C4-2B (cell line): ENCODE results near the gene HACD1.

Source experiments
- H3K27ac ChIP-seq: fragments of 450-650 bp; 2 replicates; pipeline ENCODE4 v1.5.1; 2017
- ZFX ChIP-seq: fragments of 450-650 bp; IDR thresholded peaks from 2 replicates; pipeline ENCODE4 v1.6.1; 2017
- TF ChIP-seq, protein P1 (sequence below): fragments of 450-650 bp; conservative IDR thresholded peaks from 2 replicates; pipeline ENCODE4 v1.5.1; 2017; ENCODE audit warnings: mild to moderate bottlenecking

The HACD1 gene

DNA sequence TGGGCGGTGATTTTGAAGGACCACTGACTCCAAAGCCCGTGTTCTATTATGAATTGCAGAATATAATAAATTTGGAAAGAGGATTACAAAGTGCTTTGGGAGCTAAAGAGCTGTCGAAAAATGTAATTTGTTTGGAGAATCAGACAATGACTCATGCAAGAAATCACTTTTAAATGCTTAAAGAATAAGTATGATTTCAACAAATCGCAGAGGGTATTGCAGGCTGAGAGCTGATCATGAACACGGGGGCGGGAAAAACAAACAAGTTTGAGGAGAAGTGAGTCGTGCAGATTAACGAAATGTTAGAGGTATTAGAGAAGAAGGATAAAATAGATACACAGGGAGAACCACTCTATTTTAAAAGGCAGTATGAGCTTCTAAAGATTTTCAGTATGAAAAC is 4.9 kb upstream of the HACD1 start:
- no peak for TF ChIP-seq ZFX
- TF ChIP-seq, protein P1, sequence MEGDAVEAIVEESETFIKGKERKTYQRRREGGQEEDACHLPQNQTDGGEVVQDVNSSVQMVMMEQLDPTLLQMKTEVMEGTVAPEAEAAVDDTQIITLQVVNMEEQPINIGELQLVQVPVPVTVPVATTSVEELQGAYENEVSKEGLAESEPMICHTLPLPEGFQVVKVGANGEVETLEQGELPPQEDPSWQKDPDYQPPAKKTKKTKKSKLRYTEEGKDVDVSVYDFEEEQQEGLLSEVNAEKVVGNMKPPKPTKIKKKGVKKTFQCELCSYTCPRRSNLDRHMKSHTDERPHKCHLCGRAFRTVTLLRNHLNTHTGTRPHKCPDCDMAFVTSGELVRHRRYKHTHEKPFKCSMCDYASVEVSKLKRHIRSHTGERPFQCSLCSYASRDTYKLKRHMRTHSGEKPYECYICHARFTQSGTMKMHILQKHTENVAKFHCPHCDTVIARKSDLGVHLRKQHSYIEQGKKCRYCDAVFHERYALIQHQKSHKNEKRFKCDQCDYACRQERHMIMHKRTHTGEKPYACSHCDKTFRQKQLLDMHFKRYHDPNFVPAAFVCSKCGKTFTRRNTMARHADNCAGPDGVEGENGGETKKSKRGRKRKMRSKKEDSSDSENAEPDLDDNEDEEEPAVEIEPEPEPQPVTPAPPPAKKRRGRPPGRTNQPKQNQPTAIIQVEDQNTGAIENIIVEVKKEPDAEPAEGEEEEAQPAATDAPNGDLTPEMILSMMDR: no peak
- H3K27ac ChIP-seq: no peak overlapping the region

DNA sequence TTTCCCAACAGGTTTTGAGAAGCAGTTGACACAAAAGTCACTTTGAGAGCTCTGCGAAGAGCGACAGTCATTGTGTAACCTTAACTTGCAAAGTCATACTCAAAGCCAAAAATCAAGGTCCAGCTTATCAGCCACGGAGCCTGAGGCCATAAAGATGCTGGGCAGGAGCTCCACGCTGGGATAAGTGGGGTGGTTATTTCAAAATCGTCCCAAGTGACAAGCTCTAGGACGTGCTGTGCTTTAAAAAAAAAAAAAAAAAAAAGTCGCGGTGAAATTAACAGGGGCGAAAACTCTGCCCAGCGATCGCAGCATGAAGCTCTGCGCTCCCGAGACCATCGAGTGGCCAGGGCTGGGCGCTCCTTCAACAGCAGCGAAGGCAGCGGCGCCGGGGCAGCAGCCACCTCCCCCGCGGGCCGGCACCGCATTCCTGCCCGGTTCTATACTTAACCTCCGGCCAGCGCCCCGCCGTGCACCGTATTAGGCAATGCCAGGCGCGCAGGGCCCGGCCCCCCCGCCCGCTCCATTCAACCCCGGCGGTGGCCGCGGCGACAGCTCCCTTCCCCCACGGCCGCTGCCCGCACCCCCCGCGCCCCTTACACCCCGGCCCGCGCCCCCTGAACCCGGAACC is 657 bp downstream of the HACD1 start:
- TF ChIP-seq, protein P1: no peak
- no peak for TF ChIP-seq ZFX
- H3K27ac ChIP-seq: no peak overlapping the region

DNA sequence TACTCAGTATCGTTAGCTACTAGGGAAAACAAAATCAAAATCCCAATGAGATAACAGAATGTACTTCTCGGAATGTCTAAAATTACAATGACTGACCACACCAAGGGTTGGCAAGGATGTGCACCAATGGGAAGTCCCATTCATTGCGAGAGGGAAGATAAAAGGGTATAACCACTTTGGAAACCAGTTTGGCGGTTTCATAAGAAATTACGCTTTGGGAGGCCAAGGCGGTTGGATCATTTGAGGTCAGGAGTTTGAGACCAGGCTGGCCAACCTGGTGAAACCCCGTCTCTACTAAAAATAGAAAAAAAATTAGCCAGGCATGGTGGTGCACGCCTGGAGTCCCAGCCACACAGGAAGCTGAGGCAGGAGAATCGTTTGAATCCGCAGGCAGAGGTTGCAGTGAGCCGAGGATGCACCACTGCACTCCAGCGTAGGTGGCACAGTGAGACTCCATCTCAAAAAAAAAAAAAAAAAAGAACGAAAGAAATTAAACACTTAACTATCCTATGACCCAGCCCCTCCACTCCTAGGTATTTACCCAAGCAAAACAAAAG is 7.6 kb downstream of the HACD1 start:
- TF ChIP-seq, protein P1: no peak
- TF ChIP-seq ZFX: no peak
- H3K27ac ChIP-seq: no peak overlapping the region

DNA sequence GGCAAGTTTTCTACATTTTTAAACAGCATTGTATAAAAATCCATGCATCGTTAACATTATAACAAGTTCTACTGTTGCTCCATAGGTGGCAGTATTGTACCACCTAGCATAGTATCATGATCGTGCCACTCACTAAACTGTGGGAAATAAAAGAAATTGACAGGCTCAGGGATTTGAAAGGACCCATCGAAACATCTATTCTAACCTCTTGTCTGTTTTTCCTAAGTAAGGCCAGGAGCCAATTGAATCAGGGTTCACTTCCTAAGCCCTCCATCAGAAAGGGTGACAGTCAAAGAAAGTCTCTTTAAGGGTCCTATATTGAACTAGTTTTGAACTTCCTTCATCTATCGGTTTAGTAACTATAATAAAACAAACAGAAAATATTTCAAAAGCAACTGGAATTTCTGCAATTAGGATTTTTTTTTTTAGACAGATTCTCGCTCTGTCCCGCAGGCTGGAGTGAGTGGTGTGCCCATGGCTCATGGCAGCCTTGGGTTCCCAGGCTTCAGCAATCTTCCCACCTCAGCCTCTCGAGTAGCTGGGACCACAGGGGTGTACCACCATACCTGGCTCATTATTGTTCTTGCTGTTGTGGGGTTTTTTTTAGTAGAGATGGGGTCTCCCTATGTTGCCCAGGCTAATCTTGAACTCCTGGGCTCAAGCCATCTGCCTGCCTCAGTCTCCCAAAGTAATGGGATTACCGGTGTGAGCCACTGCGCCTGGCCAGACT is 9.4 kb downstream of the HACD1 start:
- H3K27ac ChIP-seq: no peak overlapping the region
- TF ChIP-seq, protein P1: peak; percentile 95
- TF ChIP-seq ZFX: no peak

DNA sequence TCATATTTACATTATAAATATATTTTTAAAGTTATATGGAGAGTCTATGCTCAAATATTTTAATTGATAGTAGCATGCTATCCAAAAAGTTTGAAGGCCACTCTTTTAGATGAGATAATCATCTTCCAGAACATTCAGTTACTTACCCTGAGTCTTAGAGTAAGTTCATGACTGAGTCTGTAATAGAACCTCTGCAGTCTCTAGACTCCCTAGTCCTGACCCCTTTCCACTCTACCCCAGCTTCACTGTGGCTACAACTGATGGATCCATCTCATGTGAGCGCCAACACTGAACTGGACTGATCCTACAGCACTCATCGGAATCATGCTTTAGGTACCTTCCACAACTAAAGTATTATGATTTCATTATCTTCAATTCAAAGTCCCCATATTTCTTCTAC is 10.1 kb downstream of the HACD1 start:
- no peak overlapping the region for H3K27ac ChIP-seq
- no peak for TF ChIP-seq ZFX
- TF ChIP-seq, protein P1: no peak

DNA sequence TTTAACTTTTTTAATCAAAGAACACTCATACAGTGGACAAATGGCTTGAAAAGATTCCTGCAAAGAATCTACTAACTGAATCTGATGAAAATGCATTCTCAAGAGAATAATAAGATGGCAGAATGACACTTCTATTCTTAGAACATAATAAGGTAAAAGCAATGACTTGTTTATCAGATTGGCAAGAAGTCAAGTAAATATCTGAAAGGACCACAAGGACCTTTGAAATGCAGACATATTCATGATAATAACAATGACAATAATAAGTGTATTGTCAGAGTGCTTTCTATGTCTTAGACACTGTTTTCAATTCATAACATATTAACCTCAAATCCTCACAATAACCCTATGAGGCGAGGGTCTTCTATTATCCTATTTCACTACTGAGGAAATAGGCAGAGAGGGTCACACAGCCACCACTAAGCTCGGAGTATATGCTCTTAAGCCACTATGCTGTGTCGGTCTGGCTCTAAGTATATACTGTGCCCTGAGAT is 10.6 kb downstream of the HACD1 start:
- no peak overlapping the region for H3K27ac ChIP-seq

More for the DNA sequence above, 10.6 kb downstream of the HACD1 start:
- TF ChIP-seq, protein P1: no peak
- TF ChIP-seq ZFX: no peak
